Stimulated activated CD8-positive, alpha-beta memory T cell treated with anti-CD3 and anti-CD28 coated beads, Interleukin-4, amount 100 ng/mL, for 48 hours (primary cell): ENCODE measurements around the gene SCN3B.
"Not testable (repeated sequence)": the region's sequence is repeated elsewhere in the genome, so short reads cannot be mapped to it uniquely, and the experiment has no call there.

ENCODE experiments used
- DNase-seq: peaks from one replicate; pipeline ENCODE4 v3.0.0-alpha.2; 2020

SCN3B gene

GRCh38 chr11:123654566-123655081, at the start of gene SCN3B:
TSS of gene SCN3B (minus strand) at chr11:123654624. CDS start at chr11:123653801, 823 bp downstream.
- DNase-seq = peak; percentile 29

GRCh38 chr11:123702696-123703095, 48.3 kb upstream of the SCN3B start:
- DNase-seq = no peak

DNA sequence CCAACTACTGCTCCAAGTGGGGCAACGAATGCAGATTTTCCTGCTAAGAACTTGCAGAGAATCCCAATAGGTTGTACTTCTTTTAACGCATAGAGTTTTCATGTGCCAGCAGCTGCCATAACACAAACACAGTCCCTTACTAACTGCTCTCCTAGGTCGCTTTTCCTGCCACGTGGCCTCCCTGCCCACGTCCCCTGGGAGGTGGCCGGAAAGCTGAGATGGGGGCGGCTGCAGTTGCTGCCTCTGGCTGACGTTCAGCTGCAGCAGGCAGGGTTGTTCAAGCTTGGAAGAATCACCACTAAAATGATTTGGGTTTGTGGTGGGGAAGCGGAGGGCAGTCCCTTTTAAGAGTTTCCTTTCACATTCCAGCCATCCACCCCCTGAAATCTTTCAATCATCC, 47.7 kb upstream of the SCN3B start:
- DNase-seq = no peak

DNA sequence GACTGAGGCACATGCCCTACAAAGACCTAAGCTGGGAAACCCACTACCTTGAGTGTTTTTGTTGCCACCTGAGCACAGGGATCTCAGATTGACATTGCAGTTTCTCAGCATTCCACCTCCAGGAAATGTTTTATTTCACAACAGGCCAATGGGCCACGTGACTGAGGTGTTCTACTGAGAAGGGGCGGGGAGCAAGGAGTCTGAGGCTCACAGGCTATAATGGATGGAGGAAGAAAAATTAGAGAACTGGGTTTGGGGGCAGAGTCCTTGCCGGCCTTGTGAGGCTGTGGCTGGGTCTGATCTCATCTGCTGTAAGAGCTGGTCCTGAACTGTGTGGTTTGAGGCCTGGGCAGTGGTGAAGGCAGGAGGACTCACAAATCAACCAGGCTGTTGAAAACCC, 46.3 kb upstream of the SCN3B start:
- no peak for DNase-seq

- no peak for DNase-seq
These were observed 44.2 kb upstream of the SCN3B start for GRCh38 chr11:123698546-123699127.

DNA sequence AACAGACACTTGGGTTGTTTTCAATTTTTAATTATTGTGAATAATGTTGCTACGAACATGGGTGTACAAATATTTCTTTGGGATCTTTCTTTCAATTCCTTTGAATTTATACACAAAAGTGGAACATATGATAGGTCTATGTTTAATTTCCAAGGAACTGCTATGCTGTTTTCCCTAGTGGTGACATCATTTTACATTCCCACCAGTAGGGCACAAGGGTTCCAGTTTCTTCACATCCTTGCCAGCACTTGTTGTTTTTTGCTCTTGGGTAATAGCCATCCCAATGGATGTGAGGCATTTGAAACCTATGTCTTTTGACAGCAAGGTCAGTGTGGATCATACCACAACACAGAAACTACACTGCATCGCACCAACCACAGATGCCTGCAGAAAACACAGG, 41.8 kb upstream of the SCN3B start:
- DNase-seq = no peak

DNA sequence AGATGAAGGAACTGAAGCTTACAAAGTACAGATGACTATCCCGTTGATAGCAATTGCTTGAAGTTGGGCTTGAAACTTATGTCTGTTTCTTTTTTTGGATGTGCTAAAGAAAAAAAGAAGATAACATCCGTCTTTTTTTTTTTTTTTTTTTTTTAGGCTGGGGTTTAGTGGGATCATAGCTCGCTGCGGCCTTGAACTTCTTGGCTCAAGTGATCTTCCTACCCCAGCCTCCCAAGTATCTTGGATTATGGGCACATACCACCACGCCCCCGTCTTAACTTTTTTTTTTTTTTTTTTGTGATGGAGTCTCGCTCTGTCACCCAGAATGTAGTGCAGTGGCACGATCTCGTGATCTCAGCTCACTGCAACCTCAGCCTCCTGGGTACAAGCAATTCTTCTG, 40.8 kb upstream of the SCN3B start:
- DNase-seq = no peak

DNA sequence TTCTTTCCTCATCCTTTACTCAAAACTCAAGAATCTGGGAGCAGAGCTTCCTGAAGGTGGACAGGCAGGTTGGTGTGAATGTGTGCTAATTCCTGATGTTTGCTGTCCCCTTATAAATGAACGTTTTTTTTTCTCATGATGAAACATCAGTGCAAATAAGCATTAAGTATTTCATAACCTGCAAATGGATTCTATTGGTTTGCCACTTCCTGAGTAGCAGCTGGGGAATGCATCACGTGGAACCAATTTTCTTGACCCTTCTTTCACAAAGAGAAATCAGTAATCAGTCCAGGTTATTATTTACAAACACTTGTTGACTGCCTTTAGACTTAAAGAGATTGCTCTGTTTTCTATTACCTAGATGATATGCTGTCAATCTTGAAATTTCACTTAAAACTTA, 40.1 kb upstream of the SCN3B start:
- DNase-seq = no peak

DNA sequence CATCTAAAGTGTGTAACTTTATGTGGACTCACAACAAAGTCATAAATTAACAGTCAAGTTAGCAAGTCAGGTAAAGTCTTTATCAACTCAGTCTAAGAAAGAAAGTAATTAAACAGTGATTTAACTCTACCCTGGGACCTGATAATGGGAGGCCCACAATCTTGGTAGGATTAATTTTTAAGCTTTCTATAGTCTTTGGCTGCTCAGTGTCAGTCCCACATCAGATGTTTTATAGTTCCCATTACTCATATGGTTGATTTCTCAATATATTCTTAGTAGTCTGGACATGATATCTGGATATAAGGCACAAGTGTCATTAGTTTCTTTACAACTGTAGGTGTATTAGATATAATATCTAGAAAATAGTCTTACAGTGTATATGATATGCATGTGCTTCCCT, 38.5 kb upstream of the SCN3B start:
- DNase-seq = no peak

DNA sequence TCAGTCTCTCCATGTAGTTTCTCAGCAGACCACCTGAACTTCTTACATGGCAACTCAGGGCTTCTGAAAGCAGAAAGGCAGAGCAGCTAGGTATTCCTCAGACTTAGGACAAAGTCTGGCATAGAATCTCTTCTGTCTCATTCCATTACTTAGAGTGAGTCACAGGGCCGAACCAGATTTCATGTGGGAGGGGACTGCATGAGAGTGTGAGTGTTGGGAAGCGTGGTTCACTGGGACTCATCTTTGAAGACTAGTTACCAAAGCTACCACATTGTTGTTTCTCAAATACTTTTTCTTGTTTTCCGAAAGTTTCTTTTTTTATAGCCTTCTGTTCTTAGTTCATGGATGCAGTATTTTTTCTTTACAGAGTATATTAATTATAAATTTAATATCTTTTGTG, 36.1 kb upstream of the SCN3B start:
- no peak for DNase-seq

- no peak for DNase-seq
These were observed 30.2 kb upstream of the SCN3B start for GRCh38 chr11:123684601-123685000.

GRCh38 chr11:123683428-123684170, 29.2 kb upstream of the SCN3B start:
- DNase-seq = no peak

DNA sequence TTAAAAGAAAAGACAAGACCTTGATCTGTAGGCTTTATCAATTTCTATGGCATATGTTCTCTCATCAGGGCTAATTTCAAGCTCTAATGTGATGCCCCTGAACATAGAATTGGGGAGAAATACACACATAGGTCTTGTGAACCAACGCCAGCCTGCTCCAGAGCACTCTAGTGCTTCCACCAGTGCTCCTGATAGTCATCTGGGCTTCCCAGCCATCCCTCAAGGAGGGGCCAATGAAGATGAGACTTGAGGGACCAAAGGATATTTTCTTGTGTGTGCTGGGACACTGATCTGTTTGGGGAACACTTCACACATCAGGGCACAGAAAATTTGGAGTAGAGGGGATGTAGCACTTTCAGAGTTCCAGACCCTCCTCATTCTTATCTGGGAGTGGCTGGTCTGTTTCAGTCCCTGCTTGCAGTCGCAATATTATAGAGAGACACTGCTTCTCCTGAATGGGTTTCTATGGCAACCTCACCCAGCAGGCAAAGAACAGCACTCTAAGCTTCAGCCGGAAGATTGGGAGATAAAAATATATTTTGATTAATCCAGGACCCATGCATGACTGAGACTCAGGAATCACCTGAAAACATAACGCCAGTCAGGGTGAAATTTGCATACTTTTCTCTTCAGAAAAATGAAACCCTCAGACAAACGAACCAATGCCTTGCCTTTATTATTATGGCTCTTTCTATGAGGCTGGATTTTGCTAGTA, 28.4 kb upstream of the SCN3B start:
- DNase-seq = no peak

DNA sequence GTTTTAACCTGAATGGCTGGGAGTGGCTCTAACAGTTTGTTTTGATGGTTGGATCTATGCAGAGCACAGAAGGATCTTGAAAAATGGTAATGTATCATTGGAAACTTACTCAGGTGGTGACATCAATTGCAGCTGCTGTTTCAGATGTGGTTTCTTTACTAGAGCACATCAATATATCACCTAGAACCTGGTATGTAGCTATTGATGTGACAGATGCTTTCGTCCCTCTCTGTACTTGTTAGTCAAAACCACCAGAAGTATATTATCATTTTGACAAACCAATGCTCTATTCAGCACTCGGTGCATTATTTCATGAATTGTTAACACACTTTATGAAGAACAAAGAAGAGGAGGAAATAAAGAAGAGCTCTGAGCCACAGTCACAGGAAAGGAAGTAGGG, 26.6 kb upstream of the SCN3B start:
- no peak for DNase-seq

DNA sequence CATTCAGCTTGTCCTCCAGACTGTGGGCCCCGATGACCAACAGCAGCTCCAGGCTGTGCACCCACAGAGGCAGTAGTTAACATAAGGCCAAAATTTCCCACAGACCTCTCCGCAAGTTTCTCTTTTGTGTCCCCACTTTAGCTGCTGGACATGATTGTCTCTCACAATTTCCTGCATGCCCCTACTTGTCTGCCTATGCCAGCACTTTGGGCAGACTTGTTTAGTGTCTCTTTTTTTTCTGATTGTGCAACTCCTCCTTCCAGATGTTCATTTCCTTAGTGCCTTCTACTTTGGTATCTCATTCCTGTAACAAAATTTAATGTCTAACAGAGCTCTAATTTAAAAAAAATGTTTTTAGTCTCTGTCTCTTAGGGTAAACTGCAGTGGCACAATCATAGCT, 23.8 kb upstream of the SCN3B start:
- no peak for DNase-seq

DNA sequence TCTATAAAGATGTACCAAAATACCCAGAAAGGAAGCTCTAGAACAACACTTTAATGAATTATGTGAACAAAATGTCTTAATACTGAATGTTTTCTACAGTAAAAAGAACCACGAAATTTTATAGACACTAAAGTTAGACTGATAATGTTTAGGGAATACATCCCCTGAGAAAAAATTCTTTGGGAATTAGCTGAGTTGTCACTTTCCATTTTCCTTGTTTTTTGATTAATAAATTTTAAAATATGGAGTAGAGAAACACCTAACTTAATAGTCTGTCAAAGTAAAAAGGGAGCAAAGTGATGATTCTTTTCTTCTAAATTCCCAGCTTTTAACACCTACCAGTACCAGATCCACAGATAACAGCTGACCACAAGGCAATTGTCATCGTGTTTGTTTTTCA, 23.1 kb upstream of the SCN3B start:
- no peak for DNase-seq

DNA sequence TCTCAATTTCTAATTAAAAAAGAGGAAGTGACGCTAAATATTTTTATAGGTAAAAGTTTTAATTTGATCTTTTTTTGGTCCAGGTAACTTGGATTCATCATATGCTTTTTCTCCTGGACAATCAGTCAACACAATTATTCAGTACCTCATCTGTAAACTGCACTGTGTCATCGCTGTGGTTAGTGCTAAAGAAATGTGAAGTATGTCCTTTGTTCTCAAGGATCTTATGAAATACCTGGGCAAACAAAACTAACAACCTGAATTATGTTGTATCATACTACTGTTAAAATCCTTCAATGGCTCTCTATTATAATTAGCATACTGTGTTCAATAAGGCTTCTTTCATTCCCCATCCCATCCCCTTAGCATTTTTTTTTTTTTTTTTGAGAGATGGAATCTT, 19.9 kb upstream of the SCN3B start:
- DNase-seq = no peak

DNA sequence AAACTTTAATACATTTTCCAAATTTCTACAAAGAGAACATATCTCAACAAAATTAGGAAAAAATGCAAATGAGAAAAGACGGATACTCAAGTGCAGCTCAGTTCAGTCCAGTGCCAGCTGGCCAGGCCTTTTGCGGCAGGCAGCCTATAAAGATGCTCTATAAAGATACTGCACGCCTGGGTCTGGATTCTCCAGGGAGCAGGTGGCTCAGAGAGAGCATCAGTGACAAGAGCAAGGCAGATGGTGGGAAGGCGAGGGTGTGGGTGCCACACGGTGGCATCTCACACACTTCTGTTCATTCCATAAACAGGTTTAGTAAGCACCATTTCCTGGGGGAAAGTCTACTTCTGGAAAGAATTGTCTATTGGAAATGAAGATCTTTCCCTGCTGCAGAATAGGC, 18.1 kb upstream of the SCN3B start:
- no peak for DNase-seq

DNA sequence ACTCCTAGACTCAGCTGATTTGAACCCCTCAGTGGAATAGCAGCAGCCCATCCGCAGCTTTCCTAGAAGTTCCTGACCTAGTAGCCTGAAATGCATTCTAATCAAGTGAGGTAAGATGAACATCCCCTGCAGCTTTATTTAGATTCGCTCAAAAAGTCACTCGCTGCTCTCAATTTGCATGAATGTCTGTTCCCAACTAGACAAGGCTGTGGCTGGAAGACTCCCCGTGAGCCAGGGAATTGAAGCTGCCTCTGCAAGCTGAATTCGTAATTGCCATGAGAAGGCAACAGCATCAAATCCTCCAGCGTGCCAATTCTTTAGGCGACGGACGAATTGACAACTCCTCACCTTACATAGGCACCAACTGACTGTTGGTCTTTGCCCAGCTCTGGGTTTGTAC, 17.1 kb upstream of the SCN3B start:
- DNase-seq = no peak

DNA sequence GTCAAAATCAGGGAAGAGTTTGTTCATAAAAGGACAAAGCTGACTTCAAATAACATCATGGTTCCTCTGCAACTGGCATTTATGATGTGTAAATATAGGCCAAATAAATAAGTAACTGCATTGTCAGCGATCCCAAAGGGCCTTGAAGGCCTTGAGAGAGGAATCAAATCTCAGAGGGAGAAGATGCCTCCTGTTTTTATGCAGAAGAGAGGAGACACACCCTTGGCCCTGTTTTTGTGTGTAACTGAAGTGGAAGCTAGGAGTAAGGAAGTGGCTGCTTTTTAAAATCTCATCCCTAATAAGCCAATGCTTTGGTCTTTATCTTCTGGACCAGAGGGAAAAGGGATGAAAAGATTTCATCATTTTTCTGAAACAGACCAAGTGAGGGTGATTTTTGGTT, 15.7 kb upstream of the SCN3B start:
- DNase-seq = no peak

DNA sequence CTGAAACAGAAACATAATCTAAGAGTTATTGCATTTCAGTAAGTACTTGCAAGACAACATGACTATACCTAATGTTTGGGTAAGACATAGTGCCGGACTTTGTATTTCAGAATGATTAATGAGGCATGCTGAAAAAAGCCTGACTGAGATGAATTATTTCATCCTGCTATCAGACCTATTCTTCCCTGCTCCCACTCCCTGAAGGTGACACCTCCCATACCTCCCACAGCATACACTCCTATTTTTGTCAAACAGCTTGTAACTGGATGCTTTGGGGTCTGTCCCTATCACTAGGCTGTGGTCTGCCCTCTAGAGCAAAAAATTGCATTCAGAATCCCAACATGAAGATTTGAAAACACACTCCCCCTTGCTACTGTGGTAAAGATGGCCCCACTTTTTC, 10.9 kb upstream of the SCN3B start:
- DNase-seq = no peak

DNA sequence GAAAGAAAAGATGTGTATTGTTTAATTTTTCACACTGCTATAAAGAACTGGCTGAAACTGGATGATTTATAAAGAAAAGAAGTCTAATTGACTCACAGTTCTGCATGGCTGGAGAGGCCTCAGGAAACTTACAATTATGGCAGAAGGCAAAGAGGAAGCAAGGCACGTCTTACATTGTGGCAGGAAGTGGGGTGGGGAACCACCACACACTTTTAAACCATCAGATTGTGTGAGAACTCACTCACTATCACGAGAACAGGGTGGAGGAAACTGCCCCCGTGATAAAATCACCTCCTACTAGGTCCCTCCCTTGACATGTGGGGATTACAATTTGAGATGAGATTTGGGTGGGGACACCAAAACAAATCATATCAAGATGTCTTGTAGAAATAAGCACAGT, 5.5 kb upstream of the SCN3B start:
- DNase-seq = not testable (repeated sequence)

GRCh38 chr11:123659311-123659710, 4.9 kb upstream of the SCN3B start:
- no peak for DNase-seq
